ENCODE results near the gene NPEPPS.

Gene NPEPPS

DNA sequence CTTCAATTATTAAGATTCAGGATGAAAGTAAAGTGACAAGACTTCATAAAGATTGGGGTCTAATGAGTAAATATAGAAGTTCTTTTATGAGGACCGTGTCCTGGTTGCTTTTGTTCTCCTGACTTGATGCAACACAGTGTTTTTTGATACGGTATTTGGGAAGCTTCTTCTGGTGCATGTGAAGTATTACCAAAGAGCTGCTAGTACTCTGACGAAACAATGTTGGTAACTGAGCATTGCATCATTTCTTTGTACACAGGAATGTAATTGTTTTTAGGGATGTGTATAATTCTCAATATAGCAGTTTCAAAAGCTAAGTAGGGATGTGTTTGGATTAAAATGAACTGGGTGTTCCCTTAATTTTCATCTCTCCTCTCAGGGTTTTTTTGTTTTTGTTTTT lies 134.7 kb downstream of the NPEPPS start:
- DNase-seq (ENCODE audit: low spot score) = no peak

- no peak for DNase-seq (ENCODE audit: low spot score)
These were observed 138.2 kb downstream of the NPEPPS start for GRCh38 chr17:47669081-47669480.

DNA sequence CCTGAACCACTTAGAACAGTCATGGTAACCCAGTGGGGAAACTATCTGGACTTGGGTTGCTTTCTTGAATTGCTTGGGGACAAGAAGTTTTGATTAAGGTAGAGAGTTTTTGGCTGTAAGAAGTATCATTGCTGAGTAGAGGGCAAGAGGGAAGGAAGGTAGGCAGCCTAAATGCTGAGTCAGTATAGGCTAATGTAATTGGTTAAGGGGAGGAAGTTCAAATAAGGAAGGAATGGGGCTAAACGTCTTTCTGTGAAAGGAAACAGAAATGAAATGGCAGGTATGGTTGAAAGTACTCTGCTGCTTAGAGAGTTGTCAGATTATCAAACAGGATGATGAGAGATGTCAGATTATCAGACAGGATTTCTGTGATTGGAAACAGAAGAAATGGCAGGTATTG lies 139.2 kb downstream of the NPEPPS start:
- DNase-seq (ENCODE audit: low spot score) = no peak

All from kidney tubule cell (primary cell).